ENCODE results near the gene KMT5B. TPM values are rescaled to one million over a fixed set of nuclear protein-coding genes. Genes with fewer than 3 reads are reported as not detected.
A peak's percentile ranks its signal among the peaks of the same experiment; 100 is the strongest.

KMT5B gene
- total RNA-seq, 1 experiment from 2014 or later, result 19.8 TPM

DNA sequence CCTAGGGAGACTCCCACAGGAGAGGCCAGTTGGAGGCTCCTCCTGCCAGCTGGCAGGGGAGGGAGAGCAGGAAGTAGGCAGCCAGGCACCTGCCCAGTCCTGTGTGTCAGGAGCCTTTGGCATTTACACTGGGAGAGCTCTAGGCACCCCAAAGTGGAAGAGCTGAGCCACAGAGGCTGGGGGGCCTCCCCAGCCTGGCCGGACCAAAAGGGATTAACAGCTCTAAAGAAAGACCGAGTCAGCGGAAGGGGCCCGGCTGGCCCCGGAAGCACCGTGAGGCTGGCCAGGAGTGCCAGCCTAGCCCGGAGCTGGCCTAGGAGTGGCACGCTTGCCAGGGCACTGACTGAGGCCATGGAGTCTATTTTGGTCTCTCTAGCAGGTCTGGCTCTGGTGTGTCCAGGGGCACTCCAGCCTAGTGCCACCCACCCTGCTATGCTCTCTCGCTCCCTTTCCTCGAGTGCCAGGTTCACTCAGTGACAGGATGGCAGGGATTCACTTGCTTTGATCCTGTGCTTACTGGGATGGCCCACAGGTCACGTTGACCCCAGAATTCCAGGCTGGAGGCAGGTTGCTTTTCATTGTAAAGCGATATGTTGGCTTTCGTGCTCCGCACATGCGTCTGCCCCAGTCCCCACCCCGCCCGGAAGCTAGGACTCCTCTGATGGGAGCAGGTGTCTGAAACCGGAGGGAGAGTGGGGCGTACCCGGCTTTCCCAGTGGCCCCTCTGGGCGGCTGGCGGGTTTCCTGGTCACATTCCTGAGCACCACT lies 3.3 kb upstream of the KMT5B start:
- DNase-seq (ENCODE audit: low read depth), result no peak

DNA sequence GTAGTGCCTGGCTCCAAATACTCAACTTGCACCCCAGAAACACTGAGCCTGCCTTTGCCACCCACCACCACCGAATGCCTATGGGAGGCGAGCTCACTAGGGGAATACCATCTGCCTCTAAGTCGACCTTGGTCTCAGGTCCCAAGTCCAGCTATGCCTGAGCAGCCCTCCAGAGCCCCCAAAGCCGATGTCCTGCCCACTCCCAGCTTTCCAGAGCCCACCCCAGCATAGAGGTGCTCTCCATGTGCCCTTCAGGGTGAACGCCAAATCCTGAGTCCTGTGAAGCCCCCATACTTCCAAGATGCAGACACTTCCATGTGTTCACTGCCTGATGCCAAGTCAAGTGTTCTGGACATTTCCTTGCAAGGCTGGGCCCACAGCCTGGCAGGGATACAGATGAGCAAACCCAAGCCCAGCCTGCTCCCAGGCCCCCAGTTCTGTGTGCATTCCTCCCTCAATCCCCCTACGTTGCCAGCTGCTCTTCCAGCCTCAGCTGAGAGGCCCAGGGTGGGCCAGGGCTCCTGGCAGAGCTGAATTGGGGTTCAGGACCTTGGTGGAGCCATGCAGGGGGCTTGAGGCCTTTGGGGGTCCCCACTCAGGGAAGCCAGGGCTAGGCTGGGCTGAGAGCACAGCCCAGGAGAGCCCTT lies 2.6 kb upstream of the KMT5B start:
- no peak for DNase-seq (ENCODE audit: low read depth)

- no peak for DNase-seq (ENCODE audit: low read depth)
Observed at GRCh38 chr11:68215087-68215445, 2.0 kb upstream of the KMT5B start.

GRCh38 chr11:68214173-68215086 lies 1.3 kb upstream of the KMT5B start:
- DNase-seq (ENCODE audit: low read depth), result no peak

GRCh38 chr11:68213555-68214172 lies 568 bp upstream of the KMT5B start:
- DNase-seq (ENCODE audit: low read depth), result peak; percentile 81

- peak; percentile 63 for DNase-seq (ENCODE audit: low read depth)
Observed at GRCh38 chr11:68212421-68213134, 518 bp downstream of the KMT5B start.

DNA sequence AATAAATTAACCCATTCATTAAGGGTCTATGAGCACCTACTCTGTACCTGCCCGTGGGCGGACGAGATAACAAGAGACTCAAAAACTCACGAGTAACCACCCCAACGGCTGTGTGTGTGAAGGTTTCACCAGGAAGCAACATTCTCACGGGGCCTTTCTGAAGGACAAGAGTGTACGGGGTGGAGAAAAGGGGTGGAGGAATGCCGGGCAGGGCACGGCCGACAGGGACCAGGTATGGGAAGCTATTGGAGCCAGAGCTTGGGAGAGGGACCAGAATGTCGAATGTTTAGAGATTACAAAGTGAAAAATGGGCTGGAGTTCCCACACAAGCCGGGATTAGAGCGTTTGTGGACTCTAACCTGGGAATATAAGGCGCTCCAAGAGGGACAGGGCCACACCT lies 1.6 kb downstream of the KMT5B start:
- no peak for DNase-seq (ENCODE audit: low read depth)

GRCh38 chr11:68206211-68206610 lies 6.9 kb downstream of the KMT5B start:
- DNase-seq (ENCODE audit: low read depth), result peak; percentile 54

DNA sequence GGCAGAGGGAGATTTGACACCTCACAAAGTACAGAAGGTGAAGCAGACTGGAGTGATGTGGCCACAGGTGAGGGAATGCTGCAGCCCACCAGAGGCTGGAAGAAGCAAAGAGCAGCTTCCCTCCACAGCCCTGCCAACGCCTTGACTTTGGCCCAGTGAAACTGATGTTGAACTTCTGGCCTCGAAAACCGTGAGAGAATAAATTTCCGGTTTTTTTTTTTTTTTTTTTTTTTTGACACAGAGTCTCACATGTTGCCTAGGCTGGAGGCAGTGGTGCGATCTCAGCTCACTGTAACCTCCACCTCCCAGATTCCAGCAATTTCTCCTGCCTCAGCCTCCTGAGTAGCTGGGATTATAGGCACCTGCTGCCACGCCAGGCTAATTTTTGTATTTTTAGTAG lies 8.7 kb downstream of the KMT5B start:
- DNase-seq (ENCODE audit: low read depth), result no peak

DNA sequence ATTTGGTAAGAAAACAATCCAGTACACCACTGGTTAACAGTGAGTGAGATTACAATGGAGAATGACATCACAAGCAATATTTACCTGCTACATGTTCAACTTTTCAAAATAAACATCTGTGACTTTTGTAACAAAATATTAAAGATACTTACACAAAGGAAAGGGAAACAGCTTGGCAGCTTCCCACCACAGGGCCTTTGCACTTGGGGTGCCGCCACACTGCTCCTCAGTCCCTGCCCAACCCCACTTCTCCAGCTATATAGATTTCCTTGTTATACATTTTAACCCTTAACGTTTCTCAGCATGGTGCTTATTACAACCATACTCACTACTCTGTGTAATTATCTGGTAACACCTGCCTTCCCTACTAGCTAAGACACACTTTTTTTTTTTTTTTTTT lies 10.9 kb downstream of the KMT5B start:
- DNase-seq (ENCODE audit: low read depth), result no peak

GRCh38 chr11:68201492-68201891 lies 11.6 kb downstream of the KMT5B start:
- no peak for DNase-seq (ENCODE audit: low read depth)

GRCh38 chr11:68200639-68201038 lies 12.5 kb downstream of the KMT5B start:
- DNase-seq (ENCODE audit: low read depth), result no peak

- no peak for DNase-seq (ENCODE audit: low read depth)
Observed at GRCh38 chr11:68199295-68199987, 13.7 kb downstream of the KMT5B start.

DNA sequence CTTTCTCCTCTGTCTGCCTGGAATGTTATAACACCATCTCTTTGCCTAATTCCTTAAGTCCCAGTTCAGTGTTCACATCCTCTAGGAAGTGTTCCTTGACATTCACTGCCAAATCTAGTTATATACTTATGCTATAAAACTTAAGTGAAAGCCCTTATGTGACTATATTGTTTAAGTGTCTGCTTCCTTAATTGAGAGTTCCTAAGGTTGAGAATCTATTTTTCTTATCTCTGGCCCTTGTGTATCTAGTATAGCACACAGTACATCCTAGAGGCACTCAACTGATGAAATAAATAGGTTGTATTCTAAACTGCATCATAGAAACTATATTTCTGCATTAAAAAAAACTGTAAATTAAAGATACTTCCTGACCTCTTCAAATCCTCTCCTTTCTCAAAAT lies 16.9 kb downstream of the KMT5B start:
- no peak for DNase-seq (ENCODE audit: low read depth)

- no peak for DNase-seq (ENCODE audit: low read depth)
Observed at GRCh38 chr11:68194675-68195294, 18.3 kb downstream of the KMT5B start.

GRCh38 chr11:68193018-68193417 lies 20.1 kb downstream of the KMT5B start:
- no peak for DNase-seq (ENCODE audit: low read depth)

GRCh38 chr11:68191661-68192579 lies 21.2 kb downstream of the KMT5B start:
- peak; percentile 42 for DNase-seq (ENCODE audit: low read depth)

- no peak for DNase-seq (ENCODE audit: low read depth)
Observed at GRCh38 chr11:68189888-68190287, 23.2 kb downstream of the KMT5B start.

DNA sequence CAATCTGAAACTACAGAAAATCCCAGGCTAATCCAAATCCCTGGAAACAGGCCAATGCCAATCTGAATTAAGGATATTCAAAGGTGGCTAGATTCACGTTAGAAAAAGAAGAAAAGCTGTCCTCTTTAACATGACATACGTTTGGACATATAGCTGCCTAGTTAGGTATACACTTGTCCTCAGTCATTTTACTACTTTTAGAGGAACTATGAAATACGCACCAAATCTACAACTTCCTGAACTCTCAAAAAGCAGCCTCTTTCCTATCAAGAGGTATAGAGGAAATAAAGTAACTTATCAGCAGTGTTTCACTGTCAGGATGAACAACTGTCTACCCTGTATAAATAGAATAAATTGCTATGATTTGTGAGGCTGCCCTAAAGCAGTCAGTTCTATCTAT lies 24.0 kb downstream of the KMT5B start:
- DNase-seq (ENCODE audit: low read depth), result no peak

All from HT1080 (cell line).